GM21619 (cell line): ENCODE measurements around the gene DDR1.

Experiments used
- ATAC-seq: cut with Tn5 transposase; IDR thresholded peaks from one replicate; pipeline ENCODE4 v1.9.1; 2021; ENCODE audit not compliant: unreplicated experiment

The DDR1 gene

GRCh38 chr6:30880698-30881252 lies 3.5 kb upstream of the DDR1 start:
- ATAC-seq, result no peak

GRCh38 chr6:30881392-30882203 lies 2.7 kb upstream of the DDR1 start:
- no peak for ATAC-seq

GRCh38 chr6:30882204-30882758 lies 2.0 kb upstream of the DDR1 start:
- no peak for ATAC-seq

- no peak for ATAC-seq
These were observed 1.3 kb upstream of the DDR1 start for GRCh38 chr6:30882759-30883684.

GRCh38 chr6:30884521-30885480 lies 482 bp downstream of the DDR1 start:
- no peak for ATAC-seq

- no peak for ATAC-seq
These were observed 1.2 kb downstream of the DDR1 start for GRCh38 chr6:30885481-30885998.

- ATAC-seq, result no peak
These were observed 1.9 kb downstream of the DDR1 start for GRCh38 chr6:30885999-30886896.

- no peak for ATAC-seq
These were observed 2.6 kb downstream of the DDR1 start for GRCh38 chr6:30886897-30887255.

- ATAC-seq, result no peak
These were observed 3.8 kb downstream of the DDR1 start for GRCh38 chr6:30887901-30888815.

GRCh38 chr6:30888816-30889495 lies 4.6 kb downstream of the DDR1 start:
- no peak for ATAC-seq

GRCh38 chr6:30889496-30889885 lies 5.2 kb downstream of the DDR1 start:
- ATAC-seq, result no peak

- no peak for ATAC-seq
These were observed 5.8 kb downstream of the DDR1 start for GRCh38 chr6:30889921-30890645.

GRCh38 chr6:30890646-30891449 lies 6.5 kb downstream of the DDR1 start:
- no peak for ATAC-seq

GRCh38 chr6:30891450-30891723 lies 7.1 kb downstream of the DDR1 start:
- no peak for ATAC-seq

- ATAC-seq, result no peak
These were observed 7.7 kb downstream of the DDR1 start for GRCh38 chr6:30891816-30892538.
